RWPE2 (cell line): ENCODE data around the gene CDKN1A.

Source experiments
- ATAC-seq: fragments of 200-7000 bp; cut with Tn5 transposase; 3 replicates; pipeline ENCODE4 v1.9.1; 2021; ENCODE audit warnings: low read depth
- DNase-seq: peaks from one replicate; pipeline ENCODE4 v3.0.0-alpha.2; 2020; ENCODE audit warnings: low spot score
- H3K27ac ChIP-seq: fragments of 450-650 bp; 2 replicates; pipeline ENCODE4 v1.5.1; 2017; ENCODE audit warnings: mild to moderate bottlenecking; ENCODE audit not compliant: poor library complexity, severe bottlenecking
- H3K27me3 ChIP-seq: fragments of 250-450 bp; sonication (Bioruptor Pico); 2 replicates; pipeline ENCODE4 v1.5.1; 2021; ENCODE audit warnings: mild to moderate bottlenecking, moderate library complexity; ENCODE audit not compliant: insufficient read depth, poor library complexity, severe bottlenecking
- H3K36me3 ChIP-seq: fragments of 250-450 bp; sonication (Bioruptor Pico); 2 replicates; pipeline ENCODE4 v1.5.1; 2020; ENCODE audit warnings: low read depth, mild to moderate bottlenecking, moderate library complexity
- H3K4me1 ChIP-seq: fragments of 250-450 bp; sonication (Bioruptor Pico); 2 replicates; pipeline ENCODE4 v1.5.1; 2021; ENCODE audit warnings: mild to moderate bottlenecking, moderate library complexity; ENCODE audit not compliant: insufficient read depth, poor library complexity, severe bottlenecking
- H3K4me3 ChIP-seq: fragments of 250-450 bp; sonication (Bioruptor Pico); 2 replicates; pipeline ENCODE4 v1.5.1; 2021; ENCODE audit warnings: mild to moderate bottlenecking, moderate library complexity; ENCODE audit not compliant: severe bottlenecking
- H3K9me3 ChIP-seq: fragments of 250-450 bp; sonication (Bioruptor Pico); 2 replicates; pipeline ENCODE4 v1.5.1; 2021; ENCODE audit warnings: mild to moderate bottlenecking, moderate library complexity; ENCODE audit not compliant: severe bottlenecking
- CTCF ChIP-seq: fragments of 450-650 bp; IDR thresholded peaks from one replicate; pipeline ENCODE4 v1.5.1; 2017; ENCODE audit warnings: mild to moderate bottlenecking, moderate library complexity; ENCODE audit not compliant: poor library complexity, severe bottlenecking

The CDKN1A gene

GRCh38 chr6:36695414-36695813, 16.9 kb downstream of the CDKN1A start:
- no peaks in the 10 kb centered on the region for H3K36me3 ChIP-seq
- H3K9me3 ChIP-seq = no peaks in the 10 kb centered on the region
- H3K27ac ChIP-seq = no peak overlapping the region
- TF ChIP-seq CTCF = no peak
- no peaks in the 10 kb centered on the region for H3K27me3 ChIP-seq
- no peak for ATAC-seq
- H3K4me1 ChIP-seq = no peaks in the 10 kb centered on the region
- no peak for DNase-seq
- H3K4me3 ChIP-seq = no peak overlapping the region

- Histone ChIP-seq H3K4me1 (peaks cover 14% of the 10 kb centered on the region), H3K9me3 (no peaks in the 10 kb centered on the region), H3K27ac (no peak within 1 kb of the TSS), H3K4me3 (no peak within 1 kb of the TSS), H3K27me3 (no peaks in the 10 kb centered on the region), H3K36me3 (no peaks in the 10 kb centered on the region)
- TF ChIP-seq CTCF = no peak
- no peak for ATAC-seq
- no peak for DNase-seq
These were observed 19.0 kb downstream of the CDKN1A start, which contains the start of gene RAB44 for GRCh38 chr6:36697481-36697903. Gene RAB44, plus strand, starts transcription at chr6:36697826. Its CDS starts 6,410 bp downstream, at chr6:36704236.

GRCh38 chr6:36698196-36698595, 19.7 kb downstream of the CDKN1A start:
- no peak for DNase-seq
- Histone ChIP-seq H3K4me1 (peaks cover 14% of the 10 kb centered on the region), H3K9me3 (no peaks in the 10 kb centered on the region), H3K27me3 (no peaks in the 10 kb centered on the region), H3K36me3 (no peaks in the 10 kb centered on the region), H3K27ac (no peak overlapping the region), H3K4me3 (no peak overlapping the region)
- no peak for TF ChIP-seq CTCF
- ATAC-seq = no peak

GRCh38 chr6:36698871-36699271, 20.4 kb downstream of the CDKN1A start:
- H3K4me1 ChIP-seq = peaks cover 14% of the 10 kb centered on the region
- no peak for DNase-seq
- H3K36me3 ChIP-seq = no peaks in the 10 kb centered on the region
- H3K27ac ChIP-seq = no peak overlapping the region
- no peak for ATAC-seq
- no peaks in the 10 kb centered on the region for H3K27me3 ChIP-seq
- TF ChIP-seq CTCF = no peak
- no peaks in the 10 kb centered on the region for H3K9me3 ChIP-seq
- no peak overlapping the region for H3K4me3 ChIP-seq

- no peak overlapping the region for H3K27ac ChIP-seq
- no peak for ATAC-seq
- no peak overlapping the region for H3K4me3 ChIP-seq
- no peak for DNase-seq
- H3K9me3 ChIP-seq = no peaks in the 10 kb centered on the region
- TF ChIP-seq CTCF = no peak
- no peaks in the 10 kb centered on the region for H3K36me3 ChIP-seq
- H3K4me1 ChIP-seq = peaks cover 14% of the 10 kb centered on the region
- no peaks in the 10 kb centered on the region for H3K27me3 ChIP-seq
These were observed 20.8 kb downstream of the CDKN1A start for GRCh38 chr6:36699348-36699747.
